SU-DHL-6 (cell line): Measurements from ENCODE around the gene GLIS2.

Source experiments
- H2AFZ ChIP-seq: fragments of 200-600 bp; sonication (generic); 2 replicates; pipeline ENCODE4 v1.6.1; 2014; ENCODE audit warnings: low read depth, mild to moderate bottlenecking, moderate library complexity, mixed read lengths, antibody characterized with exemption, low read length; ENCODE audit not compliant: severe bottlenecking
- H3F3A ChIP-seq: fragments of 200-600 bp; shearing (Covaris generic); 2 replicates; pipeline ENCODE4 v1.6.0; 2016; ENCODE audit warnings: antibody characterized with exemption, mild to moderate bottlenecking; ENCODE audit not compliant: insufficient read depth
- H3K27ac ChIP-seq: fragments of 200-600 bp; sonication (generic); 2 replicates; pipeline ENCODE4 v1.5.1; 2016; ENCODE audit warnings: low read depth, mild to moderate bottlenecking, low read length, moderate library complexity, mixed read lengths
- H3K27me3 ChIP-seq: fragments of 200-600 bp; sonication (generic), shearing (Covaris generic); 2 replicates; pipeline ENCODE4 v1.6.0; 2014; ENCODE audit warnings: mild to moderate bottlenecking, low read length
- H3K36me3 ChIP-seq: fragments of 200-600 bp; sonication (generic); 2 replicates; pipeline ENCODE4 v1.6.1; 2014; ENCODE audit warnings: mild to moderate bottlenecking, low read length, mixed read lengths
- H3K4me2 ChIP-seq: fragments of 300-600, 200-600 bp; shearing (Covaris generic), sonication (generic); 2 replicates; pipeline ENCODE4 v1.6.0; 2014; ENCODE audit warnings: low read length, low read depth, mild to moderate bottlenecking; ENCODE audit not compliant: poor library complexity, severe bottlenecking
- H3K4me3 ChIP-seq: fragments of 200-600 bp; sonication (generic); 2 replicates; pipeline ENCODE4 v1.5.1; 2014; ENCODE audit warnings: antibody characterized with exemption, low read length, mild to moderate bottlenecking, mixed read lengths; ENCODE audit not compliant: insufficient read depth, poor library complexity, severe bottlenecking
- H3K79me2 ChIP-seq: fragments of 200-600 bp; sonication (generic); 2 replicates; pipeline ENCODE4 v1.6.1; 2014; ENCODE audit warnings: mild to moderate bottlenecking, low read length, moderate library complexity; ENCODE audit not compliant: insufficient read depth
- H3K9ac ChIP-seq: fragments of 200-600 bp; sonication (generic); 2 replicates; pipeline ENCODE4 v1.7.0; 2014; ENCODE audit warnings: mild to moderate bottlenecking, low read length
- H3K9me2 ChIP-seq: fragments of 200-600 bp; sonication (generic); replicated peaks from 2 replicates; pipeline ENCODE4 v1.6.1; 2014; ENCODE audit warnings: low read length; ENCODE audit not compliant: insufficient read depth
- H3K9me3 ChIP-seq: fragments of 200-600 bp; sonication (generic); 2 replicates; pipeline ENCODE4 v1.6.1; 2014; ENCODE audit warnings: low read length, mixed read lengths; ENCODE audit not compliant: insufficient read depth
- H4K20me1 ChIP-seq: fragments of 200-600 bp; sonication (generic); 2 replicates; pipeline ENCODE4 v1.6.1; 2014; ENCODE audit warnings: low read depth, mild to moderate bottlenecking, antibody characterized with exemption, low read length, moderate library complexity, mixed read lengths
- CTCF ChIP-seq: fragments of 200-600 bp; sonication (generic); IDR thresholded peaks from one replicate; pipeline ENCODE4 v1.5.1; 2017; ENCODE audit warnings: antibody characterized with exemption, mild to moderate bottlenecking, low read length, moderate library complexity; ENCODE audit not compliant: insufficient read depth, poor library complexity, severe bottlenecking
- EZH2phosphoT487 ChIP-seq: fragments of 200-600 bp; sonication (generic), shearing (Covaris generic); conservative IDR thresholded peaks from 2 replicates; pipeline ENCODE4 v1.6.1; 2018; ENCODE audit warnings: mild to moderate bottlenecking, antibody characterized with exemption, low read length, moderate library complexity, mixed read lengths

Gene GLIS2

GRCh38 chr16:4313563-4314531 is 2.0 kb upstream of the GLIS2 start:
- no peaks in the 10 kb centered on the region for H3K36me3 ChIP-seq
- H3K79me2 ChIP-seq = no peaks in the 10 kb centered on the region
- TF ChIP-seq EZH2phosphoT487 = no peak
- peak; percentile 73 for TF ChIP-seq CTCF
- no peak overlapping the region for H3K27ac ChIP-seq
- H2AFZ ChIP-seq = no peak overlapping the region
- H3K27me3 ChIP-seq = no peaks in the 10 kb centered on the region
- no peak overlapping the region for H3K4me2 ChIP-seq
- no peak overlapping the region for H3K9ac ChIP-seq
- H4K20me1 ChIP-seq = no peaks in the 10 kb centered on the region
- H3K9me2 ChIP-seq = no peaks in the 10 kb centered on the region
- no peaks in the 10 kb centered on the region for H3K9me3 ChIP-seq
- H3F3A ChIP-seq = peaks cover 8% of the 10 kb centered on the region
- no peak overlapping the region for H3K4me3 ChIP-seq

GRCh38 chr16:4314532-4315185 is 1.2 kb upstream of the GLIS2 start:
- peaks cover under 1% of the 10 kb centered on the region; the same call in 1 of the 2 replicates for H3F3A ChIP-seq
- H3K4me3 ChIP-seq = no peak overlapping the region
- TF ChIP-seq CTCF (no peak), EZH2phosphoT487 (peak; percentile 96; the same call in 1 of the 2 replicates)
- peak overlapping the region; percentile 39; the same call in 1 of the 2 replicates for H3K9ac ChIP-seq
- no peaks in the 10 kb centered on the region for H4K20me1 ChIP-seq
- H3K9me3 ChIP-seq = no peaks in the 10 kb centered on the region
- peak overlapping the region; percentile 24 for H2AFZ ChIP-seq
- H3K4me2 ChIP-seq = peak overlapping the region; percentile 60
- no peaks in the 10 kb centered on the region for H3K79me2 ChIP-seq
- H3K27me3 ChIP-seq = no peaks in the 10 kb centered on the region
- H3K9me2 ChIP-seq = no peaks in the 10 kb centered on the region
- no peaks in the 10 kb centered on the region for H3K36me3 ChIP-seq
- no peak overlapping the region for H3K27ac ChIP-seq

GRCh38 chr16:4316108-4316863 is 419 bp downstream of the GLIS2 start:
- no peaks in the 10 kb centered on the region for H3F3A ChIP-seq
- H4K20me1 ChIP-seq = no peaks in the 10 kb centered on the region
- no peak overlapping the region for H2AFZ ChIP-seq
- TF ChIP-seq EZH2phosphoT487 = no peak
- TF ChIP-seq CTCF = no peak
- H3K4me3 ChIP-seq = no peak overlapping the region
- no peaks in the 10 kb centered on the region for H3K79me2 ChIP-seq
- H3K36me3 ChIP-seq = no peaks in the 10 kb centered on the region
- H3K27ac ChIP-seq = no peak overlapping the region
- no peaks in the 10 kb centered on the region for H3K27me3 ChIP-seq
- H3K9ac ChIP-seq = peak overlapping the region; percentile 16; the same call in 1 of the 2 replicates
- H3K4me2 ChIP-seq = peak overlapping the region; percentile 32
- no peaks in the 10 kb centered on the region for H3K9me3 ChIP-seq
- H3K9me2 ChIP-seq = no peaks in the 10 kb centered on the region
